ENCODE measurements around the gene C16orf92.

GRCh38 chr16:29983420-29984136 lies 39.4 kb upstream of the C16orf92 start:
- TF ChIP-seq GABPA (IDR thresholded peaks at IDR 0.05; ENCODE audit: borderline replicate concordance, insufficient read depth, low read length) (no peak), SIN3A (conservative IDR thresholded peaks at IDR 0.05 in 1 of 2, IDR thresholded peaks at IDR 0.05 in 1 of 2; ENCODE audit: low read depth in 1 of 2, low read length in 2 of 2) (no peak), CREB1 (IDR thresholded peaks at IDR 0.05) (no peak), CBX8 (IDR thresholded peaks at IDR 0.05; ENCODE audit: borderline replicate concordance, low read depth, low read length) (no peak)

Data from H1 (cell line).